Adipose tissue (tissue), 3 donors: ENCODE data around the gene ACADM. TPM values are rescaled to one million over a fixed set of nuclear protein-coding genes. Genes with fewer than 3 reads are reported as not detected.
"Not testable (repeated sequence)": the region's sequence is repeated elsewhere in the genome, so short reads cannot be mapped to it uniquely, and the experiment has no call there.

Source experiments
- H3K27ac ChIP-seq: one replicate; pipeline ENCODE4 v1.5.1; 2013; ENCODE audit warnings: low read depth, low read length
- WGBS, 3 donors: extraction: QIAGEN DNeasy Blood & Tissue Kit; methylation state at CpG; one replicate each; pipeline ENCODE4 v1.1.7; 2013; 5-methylcytosine and 5-hydroxymethylcytosine counted together
- polyA plus RNA-seq, 3 donors: library from polyadenylated mRNA; stranded (reverse); fragments of 200-250 nt; gene quantifications; one replicate each; pipeline ENCODE4 v1.2.3, GENCODE V29; 2013
- donor health status: healthy with polysubstance abuse.
- donor health status: Bipolar disorder and iron deficiency.
- donor health status: healthy.

ACADM gene
- polyA plus RNA-seq = 10 to 100 TPM; 24.5 to 64.9 (median 40.7) TPM

- H3K27ac ChIP-seq = no peak within 1 kb of the TSS
- 0 to 1% (median 0%) methylated on average over 48 of the region's 48 CpGs for WGBS, 3 donors
Measured at GRCh38 chr1:75724472-75725022, at the start of gene ACADM. ACADM (plus strand) TSS chr1:75724709; CDS start chr1:75724788, 79 bp downstream.

DNA sequence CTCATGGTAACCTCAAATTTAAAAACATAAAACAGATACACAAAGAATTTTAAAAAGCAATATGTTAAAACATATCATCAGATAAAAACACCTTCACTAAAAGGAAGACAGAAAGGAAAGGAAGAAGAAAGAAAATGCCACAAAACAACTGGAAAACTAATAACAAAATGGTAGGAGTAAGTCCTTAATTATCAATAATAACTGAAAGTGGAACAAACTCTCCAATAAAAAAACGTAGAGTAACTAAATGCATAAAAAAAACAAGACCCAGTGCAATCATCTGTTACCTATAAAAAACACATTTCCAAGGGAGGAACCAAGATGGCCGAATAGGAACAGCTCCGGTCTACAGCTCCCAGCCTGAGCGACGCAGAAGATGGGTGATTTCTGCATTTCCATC is 47.1 kb upstream of the ACADM start:
- WGBS, 3 donors = 73 to 91% (median 84%) methylated on average over 4 to 5 of the region's 5 CpGs
- no peak overlapping the region for H3K27ac ChIP-seq

- H3K27ac ChIP-seq = not testable (repeated sequence)
- 56 to 73% (median 64%) methylated on average over 9 to 10 of the region's 10 CpGs for WGBS, 3 donors
Measured at GRCh38 chr1:75677964-75678363, 46.5 kb upstream of the ACADM start.

DNA sequence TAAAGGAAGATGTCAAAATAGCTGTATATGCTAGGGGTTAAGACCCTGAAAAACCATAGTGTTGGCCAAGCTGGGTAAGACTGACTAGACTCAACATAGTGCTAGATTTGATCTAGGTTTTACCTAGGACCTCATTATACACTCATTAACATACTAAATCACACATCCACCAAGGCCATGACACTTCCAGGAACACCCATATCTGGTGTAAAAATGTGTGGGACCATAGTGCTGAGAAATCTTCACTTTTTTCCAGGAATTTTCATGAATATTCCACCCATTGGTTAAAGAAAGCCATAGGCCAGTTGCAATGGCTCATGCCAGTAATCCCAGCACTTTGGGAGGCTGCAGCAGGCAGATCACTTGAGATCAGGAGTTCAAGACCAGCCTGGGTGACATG is 34.0 kb upstream of the ACADM start:
- no peak overlapping the region for H3K27ac ChIP-seq

DNA sequence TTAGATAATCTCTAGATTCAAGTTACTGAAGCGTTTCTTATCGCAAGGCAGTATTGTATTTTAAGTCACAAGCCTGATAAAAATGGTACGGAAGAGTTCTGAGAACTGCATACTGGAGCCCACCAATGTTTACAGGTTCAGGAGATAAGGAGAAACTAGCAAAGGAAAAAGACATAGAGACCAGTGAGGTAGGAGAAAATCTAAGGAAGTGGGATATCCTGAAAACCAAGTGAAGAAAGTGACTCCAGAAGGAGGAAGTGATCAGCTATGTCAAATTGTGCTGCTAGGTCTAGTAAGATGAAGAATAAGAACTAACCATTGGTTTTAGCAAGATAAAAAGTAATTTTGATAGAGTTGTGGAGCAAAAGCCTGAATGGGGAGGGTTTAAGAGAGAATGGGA is 31.0 kb upstream of the ACADM start:
- no peak overlapping the region for H3K27ac ChIP-seq
- 27 to 52% (median 40%) methylated on average over 3 of the region's 3 CpGs for WGBS, 3 donors

- WGBS, 3 donors = 73 to 82% (median 74%) methylated on average over 3 of the region's 3 CpGs
- H3K27ac ChIP-seq = no peak overlapping the region
Measured at GRCh38 chr1:75696000-75696399, 28.5 kb upstream of the ACADM start.

- 34 to 53% (median 44%) methylated on average over 2 of the region's 2 CpGs for WGBS, 3 donors
- no peak overlapping the region for H3K27ac ChIP-seq
Measured at GRCh38 chr1:75707191-75707590, 17.3 kb upstream of the ACADM start.

- 66 to 74% (median 74%) methylated on average over 2 of the region's 2 CpGs for WGBS, 3 donors
- H3K27ac ChIP-seq = no peak overlapping the region
Measured at GRCh38 chr1:75708910-75709309, 15.6 kb upstream of the ACADM start.

DNA sequence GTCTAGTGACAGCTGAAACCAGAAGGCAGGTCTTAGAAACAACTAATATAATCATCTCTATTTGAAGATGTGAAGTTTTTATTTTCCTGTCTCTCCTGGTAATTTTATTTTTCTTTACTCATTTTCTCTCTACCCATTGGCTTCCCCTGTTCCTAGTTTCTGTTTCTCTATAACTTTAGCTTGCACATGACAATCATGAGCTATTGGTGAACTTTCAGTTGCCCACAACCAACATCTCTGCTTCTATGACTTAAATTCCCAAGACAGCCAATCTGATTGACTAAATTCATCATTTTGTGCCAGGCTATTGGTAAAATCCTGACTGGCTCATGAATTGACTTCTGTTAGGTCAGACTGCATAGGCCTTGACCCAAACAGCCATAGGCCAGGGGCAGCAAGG is 13.7 kb upstream of the ACADM start:
- H3K27ac ChIP-seq = no peak overlapping the region

DNA sequence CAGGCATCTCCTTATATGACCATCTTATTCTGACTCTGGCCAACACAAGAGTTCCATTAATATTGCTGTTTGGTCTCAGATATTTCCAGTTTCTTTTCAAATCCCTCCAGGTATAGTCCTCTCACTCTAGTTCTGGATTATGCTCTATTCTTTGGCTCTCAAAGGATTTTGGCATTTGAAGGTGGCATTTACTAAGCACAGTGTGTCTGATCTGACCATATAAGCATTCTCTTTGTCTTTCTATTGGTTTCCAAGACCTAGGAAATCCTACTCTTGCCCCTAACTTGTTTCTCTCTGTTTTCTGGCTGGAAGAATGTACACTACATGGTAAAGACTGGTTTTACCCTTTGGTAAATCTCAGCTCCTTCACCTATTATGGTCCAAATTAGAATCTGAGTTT is 12.7 kb upstream of the ACADM start:
- no peak overlapping the region for H3K27ac ChIP-seq

GRCh38 chr1:75712306-75712705 is 12.2 kb upstream of the ACADM start:
- H3K27ac ChIP-seq = no peak overlapping the region

DNA sequence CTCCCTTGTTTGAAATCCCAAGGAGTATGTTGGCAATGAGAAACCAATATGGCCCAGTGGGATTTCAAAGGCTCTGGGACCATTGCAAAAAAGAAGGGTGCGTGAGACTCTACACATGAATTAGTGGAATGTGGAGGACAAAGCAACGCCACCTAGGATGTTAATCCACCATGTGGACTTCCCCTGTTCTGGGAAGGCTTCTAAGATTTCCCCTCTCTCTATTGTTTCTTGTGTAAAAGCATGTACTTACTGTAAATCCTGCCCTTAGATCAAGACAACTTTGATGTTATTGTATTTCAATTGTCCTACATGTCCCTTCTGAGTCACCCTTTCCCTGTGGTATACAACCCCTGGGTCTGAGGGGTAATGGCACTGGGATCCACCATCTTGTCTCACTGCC is 4.7 kb upstream of the ACADM start:
- no peak overlapping the region for H3K27ac ChIP-seq
- WGBS, 3 donors = 86 to 92% (median 89%) methylated on average over 2 of the region's 2 CpGs

DNA sequence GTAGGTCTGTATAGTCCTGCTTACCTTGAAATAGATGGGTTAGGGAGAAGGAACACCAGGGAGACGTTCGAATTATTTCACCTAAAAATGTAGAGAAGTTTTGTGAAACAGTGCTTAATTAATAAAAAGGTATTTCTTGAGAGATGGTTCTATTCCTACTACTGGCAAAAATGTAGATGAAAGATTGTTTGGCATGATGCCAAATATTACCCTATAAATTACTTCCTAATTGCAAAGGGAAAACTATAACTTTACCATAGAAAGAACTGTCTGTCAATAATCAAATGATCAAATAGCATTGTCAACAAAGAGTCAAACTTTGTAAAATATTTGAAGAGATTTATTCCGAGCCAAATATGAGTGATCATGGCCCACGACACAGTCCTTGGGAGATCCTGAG is 4.2 kb upstream of the ACADM start:
- WGBS, 3 donors = 93 to 99% (median 96%) methylated on average over 4 of the region's 4 CpGs

DNA sequence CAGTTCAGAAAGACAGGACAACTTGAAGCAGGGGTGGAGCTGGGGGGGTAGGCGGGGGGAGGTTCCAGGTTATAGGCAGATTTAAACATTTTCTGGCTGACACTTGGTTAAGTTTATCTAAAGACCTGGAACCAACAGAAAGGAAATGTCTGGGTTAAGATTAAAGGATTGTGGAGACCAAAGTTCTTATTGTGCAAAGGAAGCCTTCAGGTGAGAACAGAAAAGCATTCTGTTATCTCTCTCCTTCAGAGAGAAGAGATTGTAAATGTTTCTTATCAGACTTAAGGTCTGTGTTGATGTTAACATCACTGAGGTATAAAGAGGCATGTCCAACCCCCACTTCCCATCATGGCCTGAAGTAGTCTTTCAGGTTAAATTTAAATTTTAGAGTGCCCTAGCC is 3.7 kb upstream of the ACADM start:
- WGBS, 3 donors = 89 to 92% (median 90%) methylated on average over 1 of the region's 1 CpG
- H3K27ac ChIP-seq = no peak overlapping the region

More for the DNA sequence above, 4.2 kb upstream of the ACADM start:
- no peak overlapping the region for H3K27ac ChIP-seq

- 91 to 93% (median 93%) methylated on average over 8 of the region's 8 CpGs for WGBS, 3 donors
- H3K27ac ChIP-seq = not testable (repeated sequence)
Measured at GRCh38 chr1:75722246-75722645, 2.3 kb upstream of the ACADM start.

GRCh38 chr1:75722966-75723365 is 1.5 kb upstream of the ACADM start:
- 95 to 97% (median 96%) methylated on average over 9 of the region's 9 CpGs for WGBS, 3 donors
- H3K27ac ChIP-seq = no peak overlapping the region

DNA sequence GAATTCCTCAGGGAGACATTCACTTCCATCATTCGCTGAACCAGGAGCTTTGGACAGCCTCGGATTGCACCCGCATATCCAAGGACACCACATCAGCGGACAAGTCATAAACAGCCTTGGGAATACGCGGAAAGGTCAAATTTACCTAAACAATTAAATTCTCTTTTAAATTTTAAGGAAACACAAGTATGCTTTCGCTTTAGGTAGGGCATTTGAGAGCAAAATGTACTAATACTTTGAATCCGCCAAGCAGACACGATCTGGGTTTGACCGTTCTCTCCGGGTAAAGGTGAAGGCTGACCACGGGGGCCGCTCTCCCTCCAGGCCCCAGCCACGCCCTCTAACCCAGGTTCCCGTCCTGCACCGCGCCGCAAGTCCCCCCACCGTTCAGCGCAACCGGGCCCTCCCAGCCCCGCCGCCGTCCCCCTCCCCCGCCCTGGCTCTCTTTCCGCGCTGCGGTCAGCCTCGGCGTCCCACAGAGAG is 479 bp upstream of the ACADM start:
- H3K27ac ChIP-seq = no peak overlapping the region
- WGBS, 3 donors = 1 to 4% (median 1%) methylated on average over 26 to 30 of the region's 30 CpGs

DNA sequence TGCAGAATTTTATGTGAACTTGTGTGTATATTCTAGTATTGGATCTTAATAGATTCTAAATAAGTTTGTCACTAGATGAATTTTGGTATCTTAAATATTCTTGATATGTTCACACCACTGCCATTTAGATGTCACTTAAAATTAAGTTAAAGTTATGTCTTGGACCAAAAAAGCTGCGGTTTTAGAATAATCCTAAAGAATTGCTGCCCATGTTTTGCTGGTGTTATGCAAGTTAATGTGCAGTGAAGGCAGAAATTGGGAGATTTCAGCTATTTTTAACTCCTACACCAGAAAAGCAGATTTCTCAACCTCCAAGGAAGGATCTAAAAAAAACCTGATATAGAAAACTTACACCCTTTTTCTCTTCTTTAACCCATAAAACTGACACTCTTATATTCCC is 757 bp downstream of the ACADM start:
- H3K27ac ChIP-seq = no peak overlapping the region
- WGBS, 3 donors = 0 to 4% (median 2%) methylated on average over 1 of the region's 1 CpG

GRCh38 chr1:75725861-75726361 is 1.4 kb downstream of the ACADM start:
- H3K27ac ChIP-seq = no peak overlapping the region
- 29 to 65% (median 59%) methylated on average over 11 of the region's 11 CpGs for WGBS, 3 donors

DNA sequence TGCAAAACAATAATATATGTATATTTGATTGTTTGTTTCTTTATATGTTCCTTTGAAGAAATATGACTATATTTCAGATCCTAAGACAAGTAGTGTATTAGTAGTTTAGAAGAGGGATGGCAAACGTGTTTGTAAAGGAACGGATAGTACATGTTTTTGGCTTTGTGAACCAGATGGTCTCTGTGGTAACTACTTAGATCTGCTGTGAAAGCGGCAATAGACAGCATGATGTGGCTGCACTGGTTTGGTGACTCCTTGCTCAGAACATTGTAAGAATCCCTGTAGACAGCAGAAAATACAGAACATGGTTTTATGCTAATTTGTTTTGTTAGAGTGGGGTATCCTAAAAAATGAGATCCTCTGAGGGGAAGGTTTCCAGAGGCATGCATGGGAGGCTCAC is 3.1 kb downstream of the ACADM start:
- no peak overlapping the region for H3K27ac ChIP-seq
- 80 to 81% (median 81%) methylated on average over 3 of the region's 3 CpGs for WGBS, 3 donors

DNA sequence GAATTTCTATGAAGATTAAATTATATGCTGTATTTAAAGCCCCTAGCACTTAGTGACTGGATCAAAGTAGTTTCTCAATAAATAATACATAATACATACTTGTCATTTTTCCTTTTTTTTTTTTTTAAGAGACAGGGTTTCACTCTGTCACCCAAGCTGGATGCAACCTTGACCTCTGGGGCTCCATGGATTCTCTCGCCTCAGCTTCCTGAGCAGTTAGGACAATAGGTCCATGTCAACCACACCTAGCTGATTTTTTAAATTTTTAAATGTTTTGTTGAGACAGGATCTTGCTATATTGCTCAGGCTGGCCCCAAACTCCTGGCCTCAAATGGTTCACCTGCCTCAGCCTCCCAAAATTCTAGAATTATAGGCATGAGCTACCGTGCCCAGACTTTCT is 5.9 kb downstream of the ACADM start:
- 41 to 49% (median 46%) methylated on average over 2 of the region's 2 CpGs for WGBS, 3 donors
- H3K27ac ChIP-seq = no peak overlapping the region
